HG03442 (cell line): ENCODE results near the gene COL8A1.
"Not testable (repeated sequence)": the region's sequence is repeated elsewhere in the genome, so short reads cannot be mapped to it uniquely, and the experiment has no call there.

Experiments used
- ATAC-seq: cut with Tn5 transposase; IDR thresholded peaks from one replicate; pipeline ENCODE4 v1.9.1; 2021; ENCODE audit warnings: mild to moderate bottlenecking, moderate library complexity; ENCODE audit not compliant: unreplicated experiment

COL8A1 gene

DNA sequence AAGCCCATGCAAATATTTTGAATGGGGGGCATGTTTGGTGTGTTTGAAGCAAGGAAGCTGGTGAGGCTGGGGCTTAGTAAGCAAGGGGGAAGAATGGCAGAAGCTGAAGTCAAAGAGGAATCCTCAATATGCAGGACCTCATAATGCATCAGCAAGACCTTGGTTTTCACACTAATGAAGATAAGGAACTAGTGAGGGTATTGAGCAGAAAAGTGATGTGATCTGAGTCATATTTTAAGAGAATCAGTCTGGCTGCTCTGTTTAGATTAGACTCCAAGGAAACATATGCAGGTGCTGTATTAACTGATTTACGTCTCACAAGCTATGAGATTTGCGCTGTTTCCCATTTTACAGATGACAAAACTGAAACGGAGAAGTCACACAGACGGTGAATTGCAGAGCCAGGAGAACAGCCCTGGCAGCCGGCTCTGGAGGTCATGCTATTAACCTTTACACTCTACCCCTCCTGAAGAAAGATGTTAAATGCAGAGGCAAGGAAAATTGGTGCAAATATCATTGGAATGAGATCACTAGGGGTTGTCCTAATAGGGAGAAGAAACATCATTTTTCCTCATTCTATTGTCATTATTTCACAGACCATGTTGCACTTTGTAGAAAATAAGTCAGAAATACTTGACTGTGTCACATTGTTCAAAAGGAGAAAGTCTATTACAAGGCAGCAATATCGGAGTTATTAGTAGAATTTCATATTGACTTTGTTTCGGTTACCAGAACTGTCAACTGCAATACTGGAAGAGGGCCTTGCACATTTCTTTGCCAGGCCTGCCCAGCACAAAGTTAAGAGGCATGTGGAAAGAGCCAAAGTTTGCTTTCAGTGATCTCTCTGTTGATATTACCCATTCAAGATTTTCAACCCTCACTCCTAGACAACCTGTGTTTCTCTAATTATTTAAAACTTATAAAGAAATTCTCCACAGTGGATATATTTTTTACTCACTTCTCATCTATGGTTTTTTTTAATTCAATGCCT, 64.9 kb downstream of the COL8A1 start:
- ATAC-seq: no peak

DNA sequence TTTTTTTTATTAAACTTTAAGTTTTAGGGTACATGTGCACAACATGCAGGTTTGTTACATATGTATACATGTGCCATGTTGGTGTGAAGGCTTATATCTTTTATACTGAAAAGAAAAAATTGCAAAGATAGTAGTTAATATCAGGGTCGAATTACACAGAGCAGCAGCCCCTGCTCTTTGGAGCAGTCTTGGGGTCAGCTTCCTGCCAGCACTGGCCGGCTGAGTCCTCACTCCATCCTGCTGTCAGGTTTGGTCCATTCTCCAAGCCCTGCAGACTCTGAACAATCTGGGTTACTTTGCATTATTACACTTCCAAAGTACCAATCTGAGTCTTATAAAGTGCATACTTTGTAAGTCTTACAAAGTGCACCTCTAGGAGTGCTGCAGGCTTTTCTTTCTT, 66.0 kb downstream of the COL8A1 start:
- no peak for ATAC-seq

DNA sequence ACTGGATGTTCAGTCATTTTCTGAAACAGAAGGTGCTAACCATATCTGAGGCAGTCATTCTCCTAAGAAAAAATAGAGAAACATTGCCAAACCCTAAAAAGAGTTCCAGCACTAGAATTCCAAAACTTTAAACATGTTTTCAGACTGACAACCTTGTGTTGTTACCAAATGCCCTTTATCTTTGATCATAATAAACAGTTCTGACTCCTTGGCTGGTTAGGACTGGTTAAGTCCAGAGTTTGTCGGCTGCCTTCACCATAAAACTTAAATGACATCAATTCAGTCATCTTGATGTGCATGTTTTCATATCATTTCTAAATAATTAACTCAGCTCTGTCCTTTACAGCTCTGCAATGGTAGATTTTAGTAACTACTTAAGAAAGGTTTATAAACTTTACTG, 68.0 kb downstream of the COL8A1 start:
- no peak for ATAC-seq

DNA sequence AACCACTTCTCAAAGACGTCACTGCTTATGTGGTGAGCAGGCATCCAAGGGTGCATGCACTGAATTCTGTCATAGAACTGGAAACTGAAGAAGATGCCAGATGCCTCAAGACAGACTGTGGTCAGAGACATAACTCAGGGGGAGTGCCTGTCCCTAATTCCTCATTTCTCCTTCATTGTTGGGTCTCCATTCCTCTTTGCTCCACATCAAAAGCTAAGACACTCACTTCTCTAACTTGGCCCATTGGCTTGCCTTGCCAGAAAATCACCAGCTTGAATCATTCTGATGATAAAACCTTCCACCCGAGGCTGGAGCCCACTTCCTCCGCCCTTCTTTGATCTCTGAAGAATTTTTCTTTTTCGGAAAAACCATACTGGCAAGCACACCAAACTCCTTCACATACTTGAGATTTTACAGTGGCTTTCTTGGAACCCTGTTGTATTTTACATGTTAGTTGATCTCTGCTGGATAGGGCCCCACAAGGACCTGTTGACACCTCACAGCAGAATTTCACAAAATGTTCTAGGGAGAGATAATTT, 69.9 kb downstream of the COL8A1 start:
- no peak for ATAC-seq

DNA sequence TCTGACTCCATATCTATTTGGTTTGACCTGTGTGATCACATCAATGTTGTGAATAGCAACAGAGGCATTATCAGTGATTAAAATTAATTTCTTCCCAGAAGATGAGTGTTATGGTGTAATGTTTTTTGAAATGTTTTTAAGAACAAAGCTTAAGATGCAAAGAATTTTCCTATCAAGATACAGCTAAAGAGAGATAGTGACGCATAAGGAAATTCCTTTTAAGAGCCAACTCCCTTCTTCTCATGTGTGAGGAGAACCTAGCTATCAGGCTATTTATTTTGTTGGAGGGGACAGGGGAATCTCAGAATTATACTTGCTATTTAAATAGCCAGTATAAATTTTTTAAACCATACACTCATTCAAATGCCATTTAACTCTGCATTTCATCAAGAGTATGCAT, 71.3 kb downstream of the COL8A1 start:
- no peak for ATAC-seq

DNA sequence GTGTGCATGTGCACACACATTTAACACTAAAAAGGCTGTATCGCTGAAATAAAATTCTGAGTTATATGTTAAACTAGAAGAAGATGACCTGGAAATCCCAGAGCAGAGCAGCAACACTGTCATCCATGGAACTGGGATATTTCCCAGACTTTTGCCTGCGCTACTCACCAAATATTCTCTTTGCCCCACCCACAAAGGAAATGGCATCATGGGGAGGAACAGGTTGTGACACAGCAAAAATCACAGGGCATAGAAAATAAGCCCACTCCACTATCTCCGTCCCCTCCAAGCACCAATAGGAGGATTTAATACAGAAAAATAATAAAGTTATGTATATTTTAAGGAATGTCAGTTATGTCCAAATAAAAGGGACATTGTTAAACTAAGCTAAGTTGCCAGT, 71.7 kb downstream of the COL8A1 start:
- ATAC-seq: no peak

DNA sequence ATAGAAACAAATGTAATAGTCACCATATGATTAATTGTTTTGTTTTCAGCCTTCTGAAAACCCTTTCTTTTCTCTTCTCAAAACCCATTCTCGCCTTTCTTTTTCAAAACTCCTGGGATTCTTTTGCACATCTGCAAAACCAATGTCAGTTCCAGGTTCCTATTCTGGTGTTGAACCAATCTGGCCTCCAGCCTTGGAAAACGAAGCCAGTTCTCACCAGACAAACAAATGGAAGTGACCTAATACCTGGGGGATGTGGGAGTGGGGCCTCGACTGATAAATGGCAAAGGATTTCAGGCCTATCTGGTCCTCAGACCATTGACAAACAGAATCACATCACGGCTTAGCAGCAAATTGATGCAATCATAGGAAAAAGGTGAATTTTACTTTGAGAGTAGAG, 73.0 kb downstream of the COL8A1 start:
- no peak for ATAC-seq

DNA sequence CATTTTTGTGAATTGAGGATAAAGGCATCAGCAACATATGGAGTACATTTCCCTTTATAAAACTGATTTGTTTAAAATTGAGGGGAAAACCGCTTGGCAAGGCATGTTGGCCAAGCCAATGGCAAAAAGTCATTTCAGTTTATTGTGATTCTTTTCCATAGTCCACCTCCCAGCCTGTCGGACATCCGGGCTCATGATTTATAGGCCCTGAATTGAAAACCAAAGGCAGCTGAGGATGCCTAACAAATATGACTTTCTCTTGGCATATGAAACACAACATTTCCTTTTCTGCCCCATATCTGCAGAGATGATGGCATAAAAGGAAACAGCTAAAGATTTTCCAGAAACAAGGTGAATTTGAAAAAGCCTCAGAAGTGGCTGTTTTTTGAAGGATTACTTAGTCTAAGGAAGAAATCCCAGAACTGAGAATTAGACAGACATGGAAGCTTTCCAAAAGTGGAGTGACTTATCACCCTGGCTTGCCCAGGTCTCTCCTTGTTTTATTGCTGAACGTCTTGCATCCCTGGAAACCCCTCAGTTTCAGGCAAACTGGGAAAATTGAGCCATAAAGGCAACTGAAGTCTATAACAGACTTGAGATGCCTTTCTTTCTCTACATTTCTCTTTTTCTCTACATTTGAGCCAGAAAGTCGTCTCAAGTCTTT, 74.0 kb downstream of the COL8A1 start:
- no peak for ATAC-seq

DNA sequence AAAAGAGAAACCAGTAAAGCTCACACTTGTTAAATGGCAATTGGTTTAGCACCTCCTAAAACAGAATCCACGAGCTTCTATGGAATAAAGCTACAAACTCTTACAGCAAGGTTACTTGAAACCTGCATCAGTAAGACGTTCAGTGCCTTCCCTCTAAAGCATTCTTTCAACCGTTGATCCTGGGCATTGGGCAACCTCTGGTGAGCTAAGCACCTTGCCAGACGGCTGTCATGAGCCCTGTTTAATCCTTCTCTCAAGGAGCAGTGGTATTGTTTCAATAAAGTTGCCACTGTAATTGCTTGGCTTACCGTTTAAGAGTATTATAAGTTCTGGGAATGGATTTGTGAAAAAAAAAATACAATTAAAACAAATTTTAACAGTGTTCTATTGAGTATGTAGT, 75.0 kb downstream of the COL8A1 start:
- ATAC-seq: no peak

DNA sequence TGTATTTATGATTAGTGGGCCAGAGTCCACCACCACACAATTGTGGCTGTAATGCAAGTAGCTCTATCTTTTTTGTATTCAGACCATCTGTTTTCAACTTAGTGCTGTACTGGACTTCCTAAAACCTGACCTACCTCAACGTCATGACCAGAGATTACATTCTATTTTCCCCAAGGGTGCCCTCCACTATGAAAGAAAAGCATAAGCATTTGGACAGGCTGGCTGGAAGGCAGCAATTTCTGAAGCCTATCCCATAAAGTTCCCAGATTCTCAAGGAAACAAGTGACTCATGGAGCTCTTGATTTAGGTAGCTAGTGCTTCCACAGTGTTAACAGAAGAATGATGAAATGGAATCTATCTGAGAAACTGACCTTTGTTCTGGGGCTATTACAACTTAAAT, 75.8 kb downstream of the COL8A1 start:
- ATAC-seq: no peak

DNA sequence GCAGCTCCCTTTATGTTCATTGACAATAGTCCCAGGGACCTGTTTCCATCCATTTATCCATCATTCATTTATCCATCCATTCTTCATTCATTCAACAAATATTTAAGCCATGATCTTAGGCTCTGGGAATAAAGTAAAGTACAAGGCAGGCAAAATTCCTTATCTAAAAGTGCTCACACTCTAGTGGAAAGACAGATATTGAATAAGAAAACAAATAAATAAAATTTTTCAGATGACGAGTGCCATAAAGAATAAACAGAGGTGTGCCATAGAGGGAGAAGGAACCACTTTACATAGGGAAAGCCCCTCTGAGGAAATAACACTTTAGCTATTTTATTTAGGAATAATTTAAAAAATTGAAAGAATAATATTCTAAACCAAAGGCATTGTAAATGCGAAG, 76.2 kb downstream of the COL8A1 start:
- ATAC-seq: no peak

DNA sequence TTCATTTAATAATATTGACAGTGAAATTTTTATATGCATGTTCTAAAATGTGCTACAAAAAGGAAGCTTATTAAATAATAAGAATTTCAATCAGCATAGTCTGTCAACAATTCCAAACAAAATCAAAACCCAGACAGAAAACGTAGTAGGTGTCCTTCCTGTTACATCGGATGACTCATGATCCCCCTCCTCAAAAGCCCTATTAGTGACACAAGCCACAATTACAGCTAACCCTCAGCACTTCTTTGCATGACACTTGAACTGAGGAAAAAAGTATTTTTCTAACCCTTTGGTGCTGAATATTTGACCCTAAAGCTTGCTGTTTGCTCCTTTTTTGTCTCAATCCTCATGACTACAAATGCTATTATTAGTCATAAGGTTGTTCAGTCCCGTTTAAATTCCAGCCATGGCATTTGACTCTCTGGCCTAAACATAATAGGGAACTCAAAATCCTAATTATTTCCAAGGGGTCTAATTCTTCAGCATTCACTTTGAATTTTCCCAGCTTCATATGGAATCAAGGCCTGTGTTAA, 78.1 kb downstream of the COL8A1 start:
- ATAC-seq: no peak

DNA sequence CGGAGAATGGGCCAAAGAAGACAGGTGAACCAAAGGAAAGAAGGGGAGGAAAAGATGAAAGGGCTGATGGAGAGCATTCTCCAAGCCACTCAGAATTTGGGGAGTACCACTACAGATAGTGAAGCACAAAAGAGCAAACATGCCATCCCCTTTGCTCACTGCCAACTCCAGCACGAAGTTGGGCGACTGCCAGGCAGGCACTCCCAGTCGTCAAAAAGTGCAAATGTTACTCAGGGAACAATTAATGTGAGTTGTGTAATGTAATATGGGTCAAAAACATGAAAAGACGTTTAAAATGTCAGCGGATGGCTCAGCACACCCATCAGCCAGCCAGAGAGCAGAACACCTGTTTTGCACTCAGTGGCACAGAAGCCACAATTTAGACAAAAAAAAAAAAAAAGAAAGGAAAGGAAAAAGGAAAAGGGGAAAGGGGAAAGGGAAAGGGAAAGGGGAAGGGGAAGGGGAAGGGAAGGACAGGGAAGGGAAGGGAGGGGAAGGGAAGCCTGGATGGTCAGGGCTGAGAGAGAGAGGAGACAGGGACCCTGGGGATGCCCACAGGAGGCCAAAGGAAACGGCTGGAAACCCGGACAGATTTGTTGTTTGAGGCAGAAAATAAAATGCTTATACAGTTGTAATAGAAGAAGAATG, 82.7 kb downstream of the COL8A1 start:
- ATAC-seq: no peak

DNA sequence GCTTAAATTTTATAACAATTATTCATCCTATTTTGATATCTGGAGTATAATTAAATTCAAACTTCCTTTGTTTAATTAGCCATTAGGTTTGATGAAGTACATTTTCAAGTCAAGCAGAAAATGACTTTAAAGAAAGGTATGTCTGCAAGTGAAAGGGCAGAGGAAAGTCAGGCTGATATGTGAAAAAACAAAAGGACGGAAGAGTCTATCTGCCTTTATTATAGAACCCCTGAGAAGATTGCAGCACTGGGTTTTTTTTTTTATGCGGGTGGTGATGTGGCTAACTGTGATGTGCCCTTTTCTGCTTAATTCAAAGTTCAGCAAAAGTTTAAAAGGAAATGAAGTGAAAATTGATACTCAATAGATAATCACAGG, 83.2 kb downstream of the COL8A1 start:
- no peak for ATAC-seq

DNA sequence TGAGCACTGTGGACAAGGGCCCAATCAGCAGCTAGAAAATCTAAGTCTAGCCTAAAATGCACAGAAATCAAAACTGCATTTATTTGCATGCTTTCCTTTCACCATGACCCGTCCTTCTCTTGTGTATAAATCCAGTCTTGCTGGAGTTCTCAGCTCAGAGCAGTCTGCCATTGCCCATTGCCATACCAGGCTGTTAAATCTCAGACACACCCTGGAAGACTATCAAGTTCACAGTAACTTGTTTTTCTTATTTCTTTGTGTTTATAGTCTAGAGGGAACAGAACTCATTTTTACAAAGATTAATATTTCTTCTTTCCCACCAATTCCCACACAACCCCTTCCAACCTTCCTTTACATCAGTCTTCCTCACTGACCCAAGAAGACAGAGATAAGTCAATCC, 85.9 kb downstream of the COL8A1 start:
- no peak for ATAC-seq

DNA sequence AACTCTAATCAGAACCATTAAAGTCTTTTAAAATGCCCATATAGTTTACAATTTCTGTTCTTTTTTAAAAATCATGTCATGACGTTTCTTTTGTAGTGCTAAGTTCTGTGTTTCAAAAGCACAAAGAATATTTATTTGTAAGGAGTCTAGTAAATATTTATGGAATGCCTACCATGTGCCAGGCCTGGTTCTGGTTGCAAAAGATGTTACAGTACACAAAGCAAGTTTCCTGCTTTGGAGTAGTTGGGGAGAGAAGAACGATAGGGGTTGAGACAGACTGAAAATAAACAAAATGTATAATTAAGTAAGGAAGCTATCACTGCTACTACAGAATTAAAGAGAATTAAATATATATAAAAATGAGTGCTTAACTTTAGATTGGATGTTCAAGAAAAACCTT, 92.5 kb downstream of the COL8A1 start:
- ATAC-seq: no peak

DNA sequence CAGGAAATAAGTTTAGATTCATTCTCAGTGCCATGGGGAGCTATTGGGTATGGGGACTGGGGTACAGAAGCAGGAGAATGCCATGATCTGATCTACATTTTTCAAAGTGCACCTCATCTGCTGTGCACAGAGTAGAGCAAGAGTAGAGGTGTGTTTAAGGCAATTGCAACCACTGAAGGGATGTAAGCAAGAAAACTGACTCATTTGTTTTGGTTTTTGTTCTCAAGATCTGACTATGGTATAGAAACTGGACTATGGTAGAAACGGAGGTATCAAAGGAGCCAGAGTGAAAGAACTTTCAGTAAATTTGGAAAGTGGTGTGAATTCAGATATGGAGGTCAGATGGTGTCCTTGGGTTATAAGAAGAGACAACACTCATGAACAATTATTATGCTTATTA, 93.1 kb downstream of the COL8A1 start:
- no peak for ATAC-seq

DNA sequence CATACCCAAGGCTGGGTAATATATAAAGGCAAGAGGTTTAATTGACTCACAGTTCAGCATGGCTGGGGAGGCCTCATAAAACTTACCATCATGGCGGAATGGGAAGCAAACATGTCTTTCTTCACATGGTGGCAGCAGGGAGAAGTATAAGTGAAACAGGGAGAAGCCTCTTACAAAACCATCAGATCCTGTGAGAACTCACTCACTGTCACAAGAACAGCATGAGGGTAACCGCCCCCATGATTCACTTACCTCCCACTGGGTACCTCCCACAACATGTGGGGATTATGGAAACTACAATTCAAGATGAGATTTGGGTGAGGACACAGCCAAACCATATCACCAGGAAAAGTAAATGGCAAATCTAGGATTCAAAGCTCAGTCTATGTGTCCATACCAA, 102.0 kb downstream of the COL8A1 start:
- ATAC-seq: not testable (repeated sequence)

DNA sequence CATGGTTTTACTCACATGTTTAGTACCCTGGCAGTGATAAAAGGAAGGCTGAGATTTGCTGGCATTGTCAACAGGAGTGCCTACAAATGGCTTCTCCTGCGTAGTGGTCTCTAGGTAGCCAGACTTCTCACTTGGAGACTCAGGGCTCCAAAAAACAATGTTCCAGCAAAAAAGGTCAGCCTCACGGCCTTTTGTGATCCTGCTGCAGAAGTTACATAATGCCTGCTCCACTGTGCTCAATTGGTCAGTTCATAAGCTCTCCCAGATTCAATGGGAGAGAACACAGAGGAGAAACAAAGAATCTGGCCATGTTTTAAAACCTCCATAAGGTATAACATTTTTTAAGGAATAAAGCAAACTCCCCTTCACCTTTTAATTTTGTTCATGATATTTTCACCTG, 103.2 kb downstream of the COL8A1 start:
- no peak for ATAC-seq

DNA sequence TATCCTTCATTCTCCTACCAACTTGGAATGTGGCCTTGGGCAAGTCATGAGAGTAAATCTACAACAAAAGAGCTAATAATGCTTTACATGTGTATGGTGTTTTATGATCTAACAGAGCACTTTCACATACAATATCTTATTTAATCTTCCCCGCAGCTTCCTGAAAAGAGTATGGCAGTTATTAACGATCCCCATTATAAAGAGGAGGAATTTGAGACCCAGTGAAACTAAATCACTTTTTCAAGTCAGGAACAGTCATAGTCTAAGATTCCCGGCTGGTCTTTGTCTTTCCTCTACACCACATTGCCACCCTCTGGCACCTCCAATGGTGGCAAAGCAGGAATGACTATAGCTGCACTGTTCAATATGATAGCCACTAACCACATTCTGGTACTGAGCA, 109.5 kb downstream of the COL8A1 start:
- ATAC-seq: no peak

DNA sequence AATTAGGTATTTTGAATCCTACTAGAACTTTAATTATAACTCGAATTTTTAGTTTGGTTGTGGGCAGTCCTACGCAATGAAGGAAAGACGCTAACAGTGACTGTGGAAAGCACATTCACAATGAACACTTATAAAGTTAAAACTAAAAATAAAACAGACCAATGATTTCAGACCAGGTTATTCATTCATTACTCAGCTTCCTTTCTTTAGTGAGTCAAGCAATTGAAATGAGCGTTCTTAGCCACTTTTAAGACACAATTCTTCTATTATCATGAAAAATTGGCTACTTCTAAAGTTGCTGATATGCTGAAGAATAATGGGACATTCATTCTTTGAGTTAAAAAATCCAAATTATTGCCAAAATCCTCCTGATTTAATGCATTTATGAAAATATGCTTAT, 113.3 kb downstream of the COL8A1 start:
- ATAC-seq: no peak
